ENCODE data around the gene AP2A2. TPM values are rescaled to one million over a fixed set of nuclear protein-coding genes. Genes with fewer than 3 reads are reported as not detected.
A peak's percentile ranks its signal among the peaks of the same experiment; 100 is the strongest.

AP2A2 gene
- total RNA-seq, 2 donors from 2014 or later, result 79.4 to 97.7 TPM

GRCh38 chr11:931385-931784 is 5.7 kb downstream of the AP2A2 start:
- Mint-ChIP-seq H3K4me1 (peaks cover 34% of the 10 kb centered on the region), H3K4me3 (no peak overlapping the region), H3K9me3 (no peaks in the 10 kb centered on the region), H3K27me3 (ENCODE audit: insufficient read depth) (no peaks in the 10 kb centered on the region), H3K36me3 (ENCODE audit: low read depth) (peaks cover 19% of the 10 kb centered on the region), H3K27ac (no peak overlapping the region)
- H3K9ac ChIP-seq (ENCODE audit: extremely low read depth, low read length, poor library complexity, severe bottlenecking), result no peak overlapping the region
- WGBS, 2 experiments (ENCODE audit: insufficient coverage in 1 of 2, insufficient read length in 1 of 2), result 90 to 100% methylated on average over 2 of the region's 3 CpGs
- no peaks in the 10 kb centered on the region for H3K27me3 ChIP-seq (ENCODE audit: control insufficient read depth, insufficient read depth, low read length, poor library complexity, severe bottlenecking)
- no peak overlapping the region for H3K27ac ChIP-seq (ENCODE audit: low read depth, low read length)
- H3K9me3 ChIP-seq (ENCODE audit: control insufficient read depth, low read length), result no peaks in the 10 kb centered on the region
- peaks cover 7% of the 10 kb centered on the region for H3K4me1 ChIP-seq (ENCODE audit: control insufficient read depth, insufficient read depth, low read length)
- DNase-seq, result no peak
- no peak overlapping the region for H3K4me3 ChIP-seq (ENCODE audit: low read length)
- peaks cover 39% of the 10 kb centered on the region for H3K36me3 ChIP-seq (ENCODE audit: control insufficient read depth, insufficient read depth, low read length)
- TF ChIP-seq CTCF (conservative IDR thresholded peaks at IDR 0.05), result no peak

GRCh38 chr11:932435-932834 is 6.8 kb downstream of the AP2A2 start:
- Mint-ChIP-seq H3K27ac (peak overlapping the region; percentile 40), H3K9me3 (no peaks in the 10 kb centered on the region), H3K4me3 (no peak overlapping the region), H3K4me1 (peaks cover 35% of the 10 kb centered on the region), H3K36me3 (ENCODE audit: low read depth) (peaks cover 17% of the 10 kb centered on the region), H3K27me3 (ENCODE audit: insufficient read depth) (no peaks in the 10 kb centered on the region)
- Histone ChIP-seq H3K27ac (ENCODE audit: low read depth, low read length) (no peak overlapping the region), H3K9ac (ENCODE audit: extremely low read depth, low read length, poor library complexity, severe bottlenecking) (no peak overlapping the region), H3K4me3 (ENCODE audit: low read length) (no peak overlapping the region), H3K36me3 (ENCODE audit: control insufficient read depth, insufficient read depth, low read length) (peaks cover 36% of the 10 kb centered on the region), H3K4me1 (ENCODE audit: control insufficient read depth, insufficient read depth, low read length) (peaks cover 7% of the 10 kb centered on the region), H3K27me3 (ENCODE audit: control insufficient read depth, insufficient read depth, low read length, poor library complexity, severe bottlenecking) (no peaks in the 10 kb centered on the region), H3K9me3 (ENCODE audit: control insufficient read depth, low read length) (no peaks in the 10 kb centered on the region)
- 91 to 94% methylated on average over 3 to 4 of the region's 4 CpGs for WGBS, 2 experiments (ENCODE audit: insufficient coverage in 1 of 2, insufficient read length in 1 of 2)
- DNase-seq, result no peak
- TF ChIP-seq CTCF (conservative IDR thresholded peaks at IDR 0.05), result no peak

- Histone ChIP-seq H3K36me3 (ENCODE audit: control insufficient read depth, insufficient read depth, low read length) (peaks cover 32% of the 10 kb centered on the region), H3K27ac (ENCODE audit: low read depth, low read length) (no peak overlapping the region), H3K4me3 (ENCODE audit: low read length) (no peak overlapping the region), H3K9me3 (ENCODE audit: control insufficient read depth, low read length) (no peaks in the 10 kb centered on the region), H3K27me3 (ENCODE audit: control insufficient read depth, insufficient read depth, low read length, poor library complexity, severe bottlenecking) (no peaks in the 10 kb centered on the region), H3K9ac (ENCODE audit: extremely low read depth, low read length, poor library complexity, severe bottlenecking) (no peak overlapping the region), H3K4me1 (ENCODE audit: control insufficient read depth, insufficient read depth, low read length) (peaks cover 7% of the 10 kb centered on the region)
- H3K27ac Mint-ChIP-seq, result peak overlapping the region; percentile 69
- H3K36me3 Mint-ChIP-seq (ENCODE audit: low read depth), result peaks cover 26% of the 10 kb centered on the region
- H3K4me1 Mint-ChIP-seq, result peaks cover 42% of the 10 kb centered on the region
- peak overlapping the region; percentile 6 for H3K4me3 Mint-ChIP-seq
- no peaks in the 10 kb centered on the region for H3K27me3 Mint-ChIP-seq (ENCODE audit: insufficient read depth)
- 83 to 90% methylated on average over 12 to 14 of the region's 14 CpGs for WGBS, 2 experiments (ENCODE audit: insufficient coverage in 1 of 2, insufficient read length in 1 of 2)
- H3K9me3 Mint-ChIP-seq, result no peaks in the 10 kb centered on the region
- DNase-seq, result no peak
- TF ChIP-seq CTCF (conservative IDR thresholded peaks at IDR 0.05), result no peak
These were observed 7.6 kb downstream of the AP2A2 start for GRCh38 chr11:933142-933851.
